Measurements from ENCODE around the gene SOD3. TPM values are rescaled to one million over a fixed set of nuclear protein-coding genes. Genes with fewer than 3 reads are reported as not detected.

SOD3 gene
- total and polyA plus RNA-seq, 2 donors from 2014 or later: 111 to 193 TPM

DNA sequence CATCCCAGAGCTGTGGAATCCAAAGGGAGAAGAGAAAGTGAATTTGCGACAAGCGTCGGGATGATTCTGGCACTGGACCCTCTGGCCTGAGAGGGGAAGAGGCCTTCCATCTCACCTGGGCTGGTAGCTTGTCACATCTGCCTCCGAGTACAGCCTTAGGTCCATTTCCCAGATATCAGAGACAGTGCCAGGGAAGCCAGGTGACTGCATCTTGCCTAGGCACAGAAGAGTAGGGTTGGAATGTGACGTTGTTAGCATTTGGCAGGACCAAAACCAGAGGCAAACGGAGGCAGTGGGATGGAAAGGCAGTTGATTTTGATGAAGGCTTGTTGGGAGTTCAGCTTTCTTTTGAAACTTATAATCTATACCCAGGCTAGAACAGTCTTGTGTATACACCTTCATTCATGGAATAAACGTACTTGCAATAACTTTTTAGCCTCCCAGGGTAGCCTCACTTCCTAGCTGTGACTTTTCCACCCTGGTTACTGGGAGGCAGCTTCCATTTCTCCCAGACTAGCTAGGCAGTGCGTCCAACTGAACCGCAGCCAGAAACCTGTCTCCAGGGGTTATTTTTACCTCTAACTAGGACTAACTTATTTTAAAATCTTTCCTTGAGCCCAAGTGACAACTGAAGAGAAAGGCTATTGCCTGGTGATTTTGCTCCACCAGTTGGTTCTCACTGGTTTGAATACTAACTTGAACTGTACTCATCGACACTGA lies 5.9 kb downstream of the SOD3 start:
- no peaks in the 10 kb centered on the region for H3K36me3 ChIP-seq (ENCODE audit: control insufficient read depth in 2 of 3, insufficient read depth in 3 of 3, low read length in 3 of 3)
- H3K4me3 ChIP-seq (ENCODE audit: low read length in 3 of 3): no peak overlapping the region
- TF ChIP-seq, protein P1, sequence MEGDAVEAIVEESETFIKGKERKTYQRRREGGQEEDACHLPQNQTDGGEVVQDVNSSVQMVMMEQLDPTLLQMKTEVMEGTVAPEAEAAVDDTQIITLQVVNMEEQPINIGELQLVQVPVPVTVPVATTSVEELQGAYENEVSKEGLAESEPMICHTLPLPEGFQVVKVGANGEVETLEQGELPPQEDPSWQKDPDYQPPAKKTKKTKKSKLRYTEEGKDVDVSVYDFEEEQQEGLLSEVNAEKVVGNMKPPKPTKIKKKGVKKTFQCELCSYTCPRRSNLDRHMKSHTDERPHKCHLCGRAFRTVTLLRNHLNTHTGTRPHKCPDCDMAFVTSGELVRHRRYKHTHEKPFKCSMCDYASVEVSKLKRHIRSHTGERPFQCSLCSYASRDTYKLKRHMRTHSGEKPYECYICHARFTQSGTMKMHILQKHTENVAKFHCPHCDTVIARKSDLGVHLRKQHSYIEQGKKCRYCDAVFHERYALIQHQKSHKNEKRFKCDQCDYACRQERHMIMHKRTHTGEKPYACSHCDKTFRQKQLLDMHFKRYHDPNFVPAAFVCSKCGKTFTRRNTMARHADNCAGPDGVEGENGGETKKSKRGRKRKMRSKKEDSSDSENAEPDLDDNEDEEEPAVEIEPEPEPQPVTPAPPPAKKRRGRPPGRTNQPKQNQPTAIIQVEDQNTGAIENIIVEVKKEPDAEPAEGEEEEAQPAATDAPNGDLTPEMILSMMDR (IDR thresholded peaks at IDR 0.05; ENCODE audit: borderline replicate concordance, extremely low read depth, insufficient read depth): no peak
- H3K27me3 ChIP-seq (ENCODE audit: control insufficient read depth, insufficient read depth, low read length): peaks cover 8% of the 10 kb centered on the region
- H3K27ac ChIP-seq (ENCODE audit: low read depth in 2 of 2, low read length in 2 of 2): no peak overlapping the region
- DNase-seq (no peak), FAIRE-seq (no peak)
- no peaks in the 10 kb centered on the region for H3K9me3 ChIP-seq (ENCODE audit: control insufficient read depth in 2 of 3, insufficient read depth in 1 of 3, low read length in 3 of 3)
- H3K4me1 ChIP-seq (ENCODE audit: control insufficient read depth in 2 of 3, insufficient read depth in 2 of 3, low read depth in 1 of 3, low read length in 3 of 3): peaks cover 0 to 3% (median 0%) of the 10 kb centered on the region in 3 donors
- H3K9ac ChIP-seq (ENCODE audit: low read length in 3 of 3): no peak overlapping the region
- intact Hi-C loops (cut with DNase I): no loop called here

DNA sequence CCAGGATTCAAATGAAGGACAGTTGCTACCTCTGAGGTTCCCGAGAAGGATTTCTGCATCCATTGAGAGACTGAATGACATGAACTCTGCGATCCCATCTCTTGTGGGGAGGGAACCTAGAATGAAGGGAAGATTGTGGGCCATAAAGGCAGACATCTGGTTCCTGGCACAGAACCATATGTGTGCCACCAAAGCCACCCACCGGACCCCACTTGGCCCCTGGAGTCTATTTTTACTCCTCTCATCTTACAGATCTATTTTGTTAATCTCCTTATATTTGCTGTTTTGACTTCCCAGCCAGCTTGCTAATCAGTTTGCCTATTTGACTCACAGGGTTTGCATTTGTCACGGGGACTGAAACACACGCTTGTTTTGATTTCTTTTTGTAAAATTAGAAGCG lies 7.3 kb downstream of the SOD3 start:
- FAIRE-seq: no peak
- TF ChIP-seq, protein P1 (IDR thresholded peaks at IDR 0.05; ENCODE audit: borderline replicate concordance, extremely low read depth, insufficient read depth): no peak
- intact Hi-C loops (cut with DNase I): no loop called here

DNA sequence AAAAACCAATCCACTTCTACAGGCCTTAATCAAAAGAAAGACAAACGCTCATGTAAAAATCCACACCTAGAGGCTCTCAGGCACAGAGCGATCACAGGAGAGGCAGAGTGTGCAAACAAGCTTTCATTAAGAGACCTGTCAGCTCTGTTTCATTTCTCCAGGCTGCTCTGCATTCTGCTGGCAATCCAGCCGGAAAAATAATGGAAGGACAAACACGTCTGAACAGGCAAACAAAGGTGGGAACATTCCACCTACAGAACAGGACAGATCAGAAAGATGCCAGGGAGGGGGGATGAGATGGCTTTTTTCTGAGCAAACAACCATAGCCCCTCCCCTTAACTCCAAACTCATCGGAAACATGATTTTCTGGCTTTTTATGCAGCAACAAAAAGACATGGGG lies 9.7 kb downstream of the SOD3 start:
- no peak for FAIRE-seq
- H3K27me3 ChIP-seq (ENCODE audit: control insufficient read depth, insufficient read depth, low read length): peaks cover 2% of the 10 kb centered on the region

More for the DNA sequence above, 7.3 kb downstream of the SOD3 start:
- H3K4me1 ChIP-seq (ENCODE audit: control insufficient read depth in 2 of 3, insufficient read depth in 2 of 3, low read depth in 1 of 3, low read length in 3 of 3): no peaks in the 10 kb centered on the region
- peaks cover 8% of the 10 kb centered on the region for H3K27me3 ChIP-seq (ENCODE audit: control insufficient read depth, insufficient read depth, low read length)
- DNase-seq: no peak
- no peak overlapping the region for H3K4me3 ChIP-seq (ENCODE audit: low read length in 3 of 3)
- no peak overlapping the region for H3K27ac ChIP-seq (ENCODE audit: low read depth in 2 of 2, low read length in 2 of 2)
- H3K36me3 ChIP-seq (ENCODE audit: control insufficient read depth in 2 of 3, insufficient read depth in 3 of 3, low read length in 3 of 3): no peaks in the 10 kb centered on the region
- H3K9ac ChIP-seq (ENCODE audit: low read length in 3 of 3): no peak overlapping the region
- no peaks in the 10 kb centered on the region for H3K9me3 ChIP-seq (ENCODE audit: control insufficient read depth in 2 of 3, insufficient read depth in 1 of 3, low read length in 3 of 3)

More for the DNA sequence above, 9.7 kb downstream of the SOD3 start:
- Histone ChIP-seq H3K36me3 (ENCODE audit: control insufficient read depth in 2 of 3, insufficient read depth in 3 of 3, low read length in 3 of 3) (no peaks in the 10 kb centered on the region), H3K9ac (ENCODE audit: low read length in 3 of 3) (no peak overlapping the region), H3K9me3 (ENCODE audit: control insufficient read depth in 2 of 3, insufficient read depth in 1 of 3, low read length in 3 of 3) (no peaks in the 10 kb centered on the region), H3K4me3 (ENCODE audit: low read length in 3 of 3) (no peak overlapping the region), H3K27ac (ENCODE audit: low read depth in 2 of 2, low read length in 2 of 2) (no peak overlapping the region), H3K4me1 (ENCODE audit: control insufficient read depth in 2 of 3, insufficient read depth in 2 of 3, low read depth in 1 of 3, low read length in 3 of 3) (no peaks in the 10 kb centered on the region)
- TF ChIP-seq, protein P1 (IDR thresholded peaks at IDR 0.05; ENCODE audit: borderline replicate concordance, extremely low read depth, insufficient read depth): no peak
- intact Hi-C loops (cut with DNase I): no loop called here
- DNase-seq: peak in 1 of 5 donors; percentile 34

Measured in kidney (tissue), 14 donors.